Measurements from ENCODE around the gene KRTAP10-4. TPM values are rescaled to one million over a fixed set of nuclear protein-coding genes. Genes with fewer than 3 reads are reported as not detected.
A peak's percentile ranks its signal among the peaks of the same experiment; 100 is the strongest.

The KRTAP10-4 gene
- total and polyA plus RNA-seq, 2 donors (not counting 1 experiment from before 2014, with no cell fraction given) = not detected

GRCh38 chr21:44572959-44573583, 458 bp upstream of the KRTAP10-4 start:
- peak in 1 of 2 donors; percentile 12 for DNase-seq (ENCODE audit: low read depth in 2 of 2)
- no peak overlapping the region for H3K9ac ChIP-seq (ENCODE audit: insufficient read depth, low read length)
- no peaks in the 10 kb centered on the region for H3K4me1 ChIP-seq (ENCODE audit: control insufficient read depth, extremely low read depth, insufficient read depth, low read length)
- no peaks in the 10 kb centered on the region for H4K20me1 ChIP-seq (ENCODE audit: control insufficient read depth, extremely low read depth, insufficient read depth, low read length)
- no peaks in the 10 kb centered on the region for H3K27me3 ChIP-seq (ENCODE audit: control insufficient read depth, insufficient read depth, low read length)
- H3K27ac ChIP-seq (ENCODE audit: insufficient read depth, low read length) = no peak overlapping the region
- H3K4me3 ChIP-seq (replicated peaks in 1 of 4; ENCODE audit: control extremely low read depth in 1 of 4, insufficient read depth in 1 of 4, low read depth in 3 of 4, low read length in 4 of 4) = no peak overlapping the region
- no peaks in the 10 kb centered on the region for H3K79me2 ChIP-seq (ENCODE audit: control insufficient read depth, insufficient read depth, low read length)
- no peak overlapping the region for H2AFZ ChIP-seq (ENCODE audit: low read length)
- TF ChIP-seq EZH2 (IDR thresholded peaks at IDR 0.05; ENCODE audit: low read length, missing control alignments) (no peak), CTCF (conservative IDR thresholded peaks at IDR 0.05 in 1 of 2, IDR thresholded peaks at IDR 0.05 in 1 of 2; ENCODE audit: low read depth in 1 of 2, low read length in 2 of 2) (no peak)
- H3K4me2 ChIP-seq (ENCODE audit: extremely low read depth, insufficient read depth, low read length) = no peak overlapping the region
- H3K36me3 ChIP-seq (ENCODE audit: control insufficient read depth, insufficient read depth, low read length) = no peaks in the 10 kb centered on the region
- H3K9me3 ChIP-seq (ENCODE audit: control insufficient read depth, insufficient read depth, low read depth, low read length) = no peaks in the 10 kb centered on the region

DNA sequence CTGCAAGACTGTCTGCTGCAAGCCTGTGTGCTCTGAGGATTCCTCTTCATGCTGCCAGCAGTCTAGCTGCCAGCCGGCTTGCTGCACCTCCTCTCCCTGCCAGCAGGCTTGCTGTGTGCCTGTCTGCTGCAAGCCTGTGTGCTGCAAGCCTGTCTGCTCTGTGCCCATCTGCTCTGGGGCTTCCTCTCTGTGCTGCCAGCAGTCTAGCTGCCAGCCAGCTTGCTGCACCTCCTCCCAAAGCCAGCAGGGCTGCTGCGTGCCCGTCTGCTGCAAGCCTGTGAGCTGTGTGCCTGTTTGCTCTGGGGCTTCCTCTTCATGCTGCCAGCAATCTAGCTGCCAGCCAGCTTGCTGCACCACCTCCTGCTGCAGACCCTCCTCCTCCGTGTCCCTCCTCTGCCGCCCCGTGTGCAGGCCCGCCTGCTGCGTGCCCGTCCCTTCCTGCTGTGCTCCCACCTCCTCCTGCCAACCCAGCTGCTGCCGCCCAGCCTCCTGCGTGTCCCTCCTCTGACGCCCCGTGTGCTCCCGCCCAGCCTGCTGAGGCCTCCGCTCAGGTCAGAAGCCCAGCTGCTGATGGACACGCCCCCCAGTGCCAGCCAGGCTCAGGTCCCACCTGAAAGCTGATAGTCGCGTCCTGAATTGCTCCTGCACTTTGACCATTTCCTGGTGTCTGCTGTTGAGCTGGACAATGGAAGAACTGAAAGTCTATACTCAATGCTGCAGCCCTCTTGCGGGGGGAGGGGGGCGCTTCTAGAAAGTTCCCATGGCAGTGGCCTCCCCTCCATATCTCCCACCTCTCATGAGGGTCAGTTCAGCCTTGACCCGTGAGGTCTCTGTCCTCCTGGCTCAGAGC, 1.2 kb downstream of the KRTAP10-4 start:
- Histone ChIP-seq H3K9me3 (ENCODE audit: control insufficient read depth, insufficient read depth, low read depth, low read length) (no peaks in the 10 kb centered on the region), H3K9ac (ENCODE audit: insufficient read depth, low read length) (no peak overlapping the region), H3K4me3 (replicated peaks in 1 of 4; ENCODE audit: control extremely low read depth in 1 of 4, insufficient read depth in 1 of 4, low read depth in 3 of 4, low read length in 4 of 4) (no peak overlapping the region), H2AFZ (ENCODE audit: low read length) (no peak overlapping the region), H3K4me2 (ENCODE audit: extremely low read depth, insufficient read depth, low read length) (no peak overlapping the region), H4K20me1 (ENCODE audit: control insufficient read depth, extremely low read depth, insufficient read depth, low read length) (no peaks in the 10 kb centered on the region), H3K4me1 (ENCODE audit: control insufficient read depth, extremely low read depth, insufficient read depth, low read length) (no peaks in the 10 kb centered on the region), H3K27me3 (ENCODE audit: control insufficient read depth, insufficient read depth, low read length) (no peaks in the 10 kb centered on the region), H3K79me2 (ENCODE audit: control insufficient read depth, insufficient read depth, low read length) (no peaks in the 10 kb centered on the region), H3K27ac (ENCODE audit: insufficient read depth, low read length) (no peak overlapping the region), H3K36me3 (ENCODE audit: control insufficient read depth, insufficient read depth, low read length) (no peaks in the 10 kb centered on the region)
- TF ChIP-seq EZH2 (IDR thresholded peaks at IDR 0.05; ENCODE audit: low read length, missing control alignments) (no peak), CTCF (conservative IDR thresholded peaks at IDR 0.05 in 1 of 2, IDR thresholded peaks at IDR 0.05 in 1 of 2; ENCODE audit: low read depth in 1 of 2, low read length in 2 of 2) (no peak)
- DNase-seq (ENCODE audit: low read depth in 2 of 2) = no peak

DNA sequence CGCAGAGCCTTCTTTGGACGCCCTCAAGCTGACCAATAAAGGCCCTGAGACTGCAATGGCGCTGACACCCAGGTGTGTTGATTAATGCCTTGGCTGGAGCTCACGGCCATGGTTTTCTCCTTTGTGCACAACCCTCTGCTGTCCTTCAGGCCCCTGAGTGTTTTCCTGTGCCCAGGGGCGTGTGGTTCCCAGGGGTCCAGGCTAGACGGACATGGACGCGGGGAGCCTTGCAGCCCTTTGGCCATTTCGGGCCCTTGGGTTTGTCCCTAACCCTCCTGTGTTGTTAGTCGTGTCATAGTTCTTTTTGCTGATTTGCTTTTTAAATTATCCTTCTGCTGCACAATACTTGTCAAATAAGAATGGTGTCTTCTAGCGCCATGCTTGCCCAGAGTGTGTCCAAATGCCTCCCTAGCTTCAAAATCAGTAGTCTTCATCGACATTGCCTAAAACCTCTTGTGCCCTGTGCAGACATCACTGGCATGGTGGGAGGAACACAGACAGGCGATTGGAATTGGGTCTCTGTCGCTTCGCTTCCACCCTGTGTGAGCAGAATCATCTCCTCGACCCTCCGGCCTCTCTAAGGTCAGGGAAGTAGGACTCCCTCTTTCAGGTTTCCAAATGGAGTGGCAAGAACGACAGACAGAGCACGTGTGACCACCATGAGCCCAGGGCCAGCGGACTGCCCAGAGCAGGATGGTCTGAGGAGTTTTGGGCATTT, 1.9 kb downstream of the KRTAP10-4 start:
- TF ChIP-seq EZH2 (IDR thresholded peaks at IDR 0.05; ENCODE audit: low read length, missing control alignments) = no peak
- TF ChIP-seq CTCF (conservative IDR thresholded peaks at IDR 0.05 in 1 of 2, IDR thresholded peaks at IDR 0.05 in 1 of 2; ENCODE audit: low read depth in 1 of 2, low read length in 2 of 2) = no peak
- H3K27me3 ChIP-seq (ENCODE audit: control insufficient read depth, insufficient read depth, low read length) = no peaks in the 10 kb centered on the region
- no peak for DNase-seq (ENCODE audit: low read depth in 2 of 2)

More for the DNA sequence above, 1.9 kb downstream of the KRTAP10-4 start:
- H3K79me2 ChIP-seq (ENCODE audit: control insufficient read depth, insufficient read depth, low read length) = no peaks in the 10 kb centered on the region
- no peak overlapping the region for H2AFZ ChIP-seq (ENCODE audit: low read length)
- H3K27ac ChIP-seq (ENCODE audit: insufficient read depth, low read length) = no peak overlapping the region
- H3K4me1 ChIP-seq (ENCODE audit: control insufficient read depth, extremely low read depth, insufficient read depth, low read length) = no peaks in the 10 kb centered on the region
- H3K4me3 ChIP-seq (replicated peaks in 1 of 4; ENCODE audit: control extremely low read depth in 1 of 4, insufficient read depth in 1 of 4, low read depth in 3 of 4, low read length in 4 of 4) = no peak overlapping the region
- no peak overlapping the region for H3K9ac ChIP-seq (ENCODE audit: insufficient read depth, low read length)
- H3K4me2 ChIP-seq (ENCODE audit: extremely low read depth, insufficient read depth, low read length) = no peak overlapping the region
- no peaks in the 10 kb centered on the region for H4K20me1 ChIP-seq (ENCODE audit: control insufficient read depth, extremely low read depth, insufficient read depth, low read length)
- no peaks in the 10 kb centered on the region for H3K9me3 ChIP-seq (ENCODE audit: control insufficient read depth, insufficient read depth, low read depth, low read length)
- H3K36me3 ChIP-seq (ENCODE audit: control insufficient read depth, insufficient read depth, low read length) = no peaks in the 10 kb centered on the region
